Measurements from ENCODE around the gene C22orf15. TPM values are rescaled to one million over a fixed set of nuclear protein-coding genes. Genes with fewer than 3 reads are reported as not detected.

Gene C22orf15
- total and polyA plus RNA-seq, 12 donors = 0.11 to 0.80 (median 0.24) TPM; not detected in 7

- TF ChIP-seq POLR2A (IDR thresholded peaks at IDR 0.05) = no peak
- TF ChIP-seq, protein P1, sequence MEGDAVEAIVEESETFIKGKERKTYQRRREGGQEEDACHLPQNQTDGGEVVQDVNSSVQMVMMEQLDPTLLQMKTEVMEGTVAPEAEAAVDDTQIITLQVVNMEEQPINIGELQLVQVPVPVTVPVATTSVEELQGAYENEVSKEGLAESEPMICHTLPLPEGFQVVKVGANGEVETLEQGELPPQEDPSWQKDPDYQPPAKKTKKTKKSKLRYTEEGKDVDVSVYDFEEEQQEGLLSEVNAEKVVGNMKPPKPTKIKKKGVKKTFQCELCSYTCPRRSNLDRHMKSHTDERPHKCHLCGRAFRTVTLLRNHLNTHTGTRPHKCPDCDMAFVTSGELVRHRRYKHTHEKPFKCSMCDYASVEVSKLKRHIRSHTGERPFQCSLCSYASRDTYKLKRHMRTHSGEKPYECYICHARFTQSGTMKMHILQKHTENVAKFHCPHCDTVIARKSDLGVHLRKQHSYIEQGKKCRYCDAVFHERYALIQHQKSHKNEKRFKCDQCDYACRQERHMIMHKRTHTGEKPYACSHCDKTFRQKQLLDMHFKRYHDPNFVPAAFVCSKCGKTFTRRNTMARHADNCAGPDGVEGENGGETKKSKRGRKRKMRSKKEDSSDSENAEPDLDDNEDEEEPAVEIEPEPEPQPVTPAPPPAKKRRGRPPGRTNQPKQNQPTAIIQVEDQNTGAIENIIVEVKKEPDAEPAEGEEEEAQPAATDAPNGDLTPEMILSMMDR (IDR thresholded peaks at IDR 0.05) = no peak
- H3K27me3 ChIP-seq = no peaks in the 10 kb centered on the region
- H3K4me1 ChIP-seq (replicated peaks in 1 of 2) = peaks cover 7 to 8% of the 10 kb centered on the region in 2 donors
- no peaks in the 10 kb centered on the region for H3K9me3 ChIP-seq (replicated peaks in 1 of 3)
- H3K36me3 ChIP-seq (replicated peaks in 1 of 2) = no peaks in the 10 kb centered on the region
- DNase-seq = no peak
- no peak within 1 kb of the TSS for H3K4me3 ChIP-seq
- intact Hi-C loops (cut with DNase I) = no loop called here
- peak within 1 kb of the TSS in 1 of 5 donors; percentile 29 for H3K27ac ChIP-seq
- WGBS, 4 donors = 78 to 89% (median 84%) methylated on average over 13 to 14 of the region's 14 CpGs
Observed at GRCh38 chr22:23754220-23754919, 8.4 kb upstream of the C22orf15 start, which contains the start of gene VPREB3. Gene VPREB3 (minus strand): TSS chr22:23754425. CDS start chr22:23754363, 62 bp downstream.

- Histone ChIP-seq H3K27me3 (no peaks in the 10 kb centered on the region), H3K27ac (no peak overlapping the region), H3K9me3 (replicated peaks in 1 of 3) (no peaks in the 10 kb centered on the region), H3K4me1 (replicated peaks in 1 of 2) (peaks cover 4 to 7% of the 10 kb centered on the region in 2 donors), H3K36me3 (replicated peaks in 1 of 2) (no peaks in the 10 kb centered on the region), H3K4me3 (no peak overlapping the region)
- 71 to 80% (median 77%) methylated on average over 6 of the region's 6 CpGs for WGBS, 4 donors
- no peak for DNase-seq
- intact Hi-C loops (cut with DNase I) = no loop called here
- TF ChIP-seq POLR2A (IDR thresholded peaks at IDR 0.05) = no peak
- TF ChIP-seq, protein P1 (IDR thresholded peaks at IDR 0.05) = no peak
Observed at GRCh38 chr22:23754980-23755636, 7.7 kb upstream of the C22orf15 start.

DNA sequence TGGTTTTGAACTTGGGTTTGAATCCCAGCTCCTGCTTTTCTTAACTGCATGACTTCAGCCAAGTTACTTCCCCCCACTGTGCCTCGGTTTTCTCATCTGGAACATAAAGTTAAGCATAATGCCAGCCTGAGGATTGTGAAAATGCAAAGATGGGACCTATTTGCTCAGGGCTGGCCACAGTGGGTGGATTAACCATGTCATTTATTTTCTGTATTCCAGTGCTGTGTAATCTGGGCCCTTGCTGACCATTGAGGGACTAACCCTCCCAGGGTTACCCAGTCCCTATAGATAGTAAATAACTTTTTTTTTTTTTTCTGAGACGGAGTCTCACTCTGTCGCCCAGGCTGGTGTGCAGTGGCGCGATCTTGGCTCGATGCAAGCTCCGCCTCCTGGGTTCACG lies 7.1 kb upstream of the C22orf15 start:
- H3K36me3 ChIP-seq (replicated peaks in 1 of 2) = no peaks in the 10 kb centered on the region
- H3K4me1 ChIP-seq (replicated peaks in 1 of 2) = peaks cover 0 to 7% of the 10 kb centered on the region in 2 donors
- 81 to 91% (median 89%) methylated on average over 6 to 8 of the region's 8 CpGs for WGBS, 4 donors
- H3K4me3 ChIP-seq = no peak overlapping the region
- DNase-seq = no peak
- H3K9me3 ChIP-seq (replicated peaks in 1 of 3) = no peaks in the 10 kb centered on the region
- TF ChIP-seq, protein P1 (IDR thresholded peaks at IDR 0.05) = no peak
- no peak for TF ChIP-seq POLR2A (IDR thresholded peaks at IDR 0.05)
- H3K27me3 ChIP-seq = no peaks in the 10 kb centered on the region
- intact Hi-C loops (cut with DNase I) = no loop called here
- H3K27ac ChIP-seq = no peak overlapping the region

- 49 to 82% (median 65%) methylated on average over 4 of the region's 4 CpGs for WGBS, 4 donors
- peaks cover 0 to 2% of the 10 kb centered on the region in 2 donors for H3K4me1 ChIP-seq (replicated peaks in 1 of 2)
- no peak overlapping the region for H3K27ac ChIP-seq
- no peaks in the 10 kb centered on the region for H3K27me3 ChIP-seq
- no peak overlapping the region for H3K4me3 ChIP-seq
- DNase-seq = no peak
- intact Hi-C loops (cut with DNase I) = no loop called here
- TF ChIP-seq, protein P1 (IDR thresholded peaks at IDR 0.05) = no peak
- TF ChIP-seq POLR2A (IDR thresholded peaks at IDR 0.05) = no peak
- H3K9me3 ChIP-seq (replicated peaks in 1 of 3) = no peaks in the 10 kb centered on the region
- no peaks in the 10 kb centered on the region for H3K36me3 ChIP-seq (replicated peaks in 1 of 2)
Observed at GRCh38 chr22:23756891-23757290, 5.9 kb upstream of the C22orf15 start.
